NB4 (cell line): ENCODE data around the gene PAK6.

ENCODE experiments used
- DNase-seq: peaks from one replicate; pipeline ENCODE4 v3.0.0; 2010; ENCODE audit warnings: low read depth
- H3K4me3 ChIP-seq: one replicate; pipeline ENCODE4 v1.5.1; 2011; ENCODE audit warnings: mild to moderate bottlenecking, low read depth, low read length, moderate library complexity
- MYC ChIP-seq: IDR thresholded peaks from 2 replicates; pipeline ENCODE4 v1.6.1; 2011; ENCODE audit warnings: low read depth, low read length
- POLR2A ChIP-seq: IDR thresholded peaks from 2 replicates; pipeline ENCODE4 v1.6.1; 2011; ENCODE audit warnings: mild to moderate bottlenecking; ENCODE audit not compliant: insufficient read length; ENCODE audit errors: extremely low read depth
- TF ChIP-seq, protein P1 (sequence below): IDR thresholded peaks from 2 replicates; pipeline ENCODE4 v1.6.1; 2011; ENCODE audit warnings: low read depth, low read length
- TF ChIP-seq, protein P2 (sequence below): IDR thresholded peaks from one replicate; pipeline ENCODE4 v1.5.1; 2012; ENCODE audit warnings: low read depth, low read length

The PAK6 gene

DNA sequence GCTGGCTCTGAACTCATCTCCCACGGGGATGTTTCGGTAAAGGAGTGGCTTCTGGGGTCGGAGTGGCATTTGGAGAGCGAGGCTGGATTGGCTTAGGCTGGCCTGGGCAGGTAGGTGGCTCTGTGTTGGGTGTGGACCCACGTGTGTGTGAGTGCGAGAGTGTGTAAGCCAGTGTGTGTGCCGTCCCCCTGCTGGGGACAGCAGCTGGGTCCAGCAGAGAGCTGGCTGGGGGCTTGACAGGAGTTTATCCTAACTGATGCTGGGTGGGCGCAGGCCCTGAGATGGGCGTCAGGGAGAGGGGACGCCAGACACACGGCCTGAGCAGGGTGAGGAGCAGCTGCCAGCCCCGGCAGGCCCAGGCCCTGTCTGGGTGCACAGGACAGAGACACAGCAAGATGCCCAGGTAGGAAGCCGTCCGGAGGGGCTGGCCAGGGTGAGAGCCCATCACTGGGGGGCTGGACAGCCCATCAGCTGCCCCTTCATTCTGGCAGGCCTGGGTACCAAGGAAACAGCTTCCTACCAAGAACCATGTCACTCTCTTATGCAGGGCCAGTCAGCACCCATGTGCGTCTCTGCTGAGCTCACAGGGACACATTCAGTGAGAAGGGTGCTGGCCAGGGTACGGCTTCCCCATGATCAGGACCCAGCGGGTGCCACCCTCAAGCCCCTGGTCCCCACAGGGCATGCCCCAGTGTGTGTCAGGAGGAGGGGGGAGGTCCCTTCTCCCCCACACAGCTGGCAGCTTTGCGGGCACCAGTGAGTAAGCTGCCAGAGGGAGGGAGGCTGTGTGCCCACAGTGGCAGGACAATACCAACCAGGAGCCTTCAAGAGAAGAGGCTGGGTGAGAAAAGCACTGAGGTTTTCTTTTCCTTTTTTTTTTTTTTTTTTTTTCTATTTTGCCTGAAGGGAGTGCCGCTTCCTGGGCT lies 1.1 kb downstream of the PAK6 start:
- DNase-seq, result no peak
- TF ChIP-seq, protein P1, sequence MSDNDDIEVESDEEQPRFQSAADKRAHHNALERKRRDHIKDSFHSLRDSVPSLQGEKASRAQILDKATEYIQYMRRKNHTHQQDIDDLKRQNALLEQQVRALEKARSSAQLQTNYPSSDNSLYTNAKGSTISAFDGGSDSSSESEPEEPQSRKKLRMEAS, result no peak
- TF ChIP-seq MYC (no peak), POLR2A (no peak)
- TF ChIP-seq, protein P2, sequence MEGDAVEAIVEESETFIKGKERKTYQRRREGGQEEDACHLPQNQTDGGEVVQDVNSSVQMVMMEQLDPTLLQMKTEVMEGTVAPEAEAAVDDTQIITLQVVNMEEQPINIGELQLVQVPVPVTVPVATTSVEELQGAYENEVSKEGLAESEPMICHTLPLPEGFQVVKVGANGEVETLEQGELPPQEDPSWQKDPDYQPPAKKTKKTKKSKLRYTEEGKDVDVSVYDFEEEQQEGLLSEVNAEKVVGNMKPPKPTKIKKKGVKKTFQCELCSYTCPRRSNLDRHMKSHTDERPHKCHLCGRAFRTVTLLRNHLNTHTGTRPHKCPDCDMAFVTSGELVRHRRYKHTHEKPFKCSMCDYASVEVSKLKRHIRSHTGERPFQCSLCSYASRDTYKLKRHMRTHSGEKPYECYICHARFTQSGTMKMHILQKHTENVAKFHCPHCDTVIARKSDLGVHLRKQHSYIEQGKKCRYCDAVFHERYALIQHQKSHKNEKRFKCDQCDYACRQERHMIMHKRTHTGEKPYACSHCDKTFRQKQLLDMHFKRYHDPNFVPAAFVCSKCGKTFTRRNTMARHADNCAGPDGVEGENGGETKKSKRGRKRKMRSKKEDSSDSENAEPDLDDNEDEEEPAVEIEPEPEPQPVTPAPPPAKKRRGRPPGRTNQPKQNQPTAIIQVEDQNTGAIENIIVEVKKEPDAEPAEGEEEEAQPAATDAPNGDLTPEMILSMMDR, result no peak
- no peak overlapping the region for H3K4me3 ChIP-seq

DNA sequence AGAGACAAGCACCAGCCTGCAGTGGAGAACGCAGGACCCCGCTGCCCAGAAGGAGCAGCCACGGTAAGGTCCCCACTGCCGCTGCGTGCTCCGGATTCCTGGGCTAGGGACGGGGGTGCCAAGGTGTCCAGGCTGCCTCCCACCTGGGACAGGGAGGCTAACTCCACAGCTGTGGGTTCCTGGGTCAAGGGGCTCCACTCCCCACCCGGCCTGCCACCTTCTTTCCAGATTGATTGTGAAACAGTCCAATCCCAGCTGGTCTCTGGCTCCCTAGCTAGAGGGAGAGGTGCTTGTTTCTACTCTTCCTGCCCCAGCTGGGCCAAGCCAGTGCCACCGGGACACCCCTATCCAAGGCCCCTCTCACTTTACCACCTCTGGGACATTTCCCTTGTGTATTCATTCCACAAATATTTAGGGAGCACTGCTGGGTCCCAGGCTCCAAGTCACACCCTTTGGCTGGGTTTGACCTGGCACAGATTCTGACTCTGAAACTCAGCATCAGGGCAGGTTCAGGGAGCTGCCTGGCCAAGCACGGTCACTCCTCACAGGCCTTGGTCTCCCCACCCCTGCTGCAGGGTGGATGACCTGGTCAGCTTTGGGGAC lies 1.9 kb downstream of the PAK6 start:
- H3K4me3 ChIP-seq, result no peak overlapping the region
- no peak for DNase-seq
- no peak for TF ChIP-seq MYC
- TF ChIP-seq, protein P2, result no peak
- TF ChIP-seq, protein P1, result no peak
- no peak for TF ChIP-seq POLR2A

DNA sequence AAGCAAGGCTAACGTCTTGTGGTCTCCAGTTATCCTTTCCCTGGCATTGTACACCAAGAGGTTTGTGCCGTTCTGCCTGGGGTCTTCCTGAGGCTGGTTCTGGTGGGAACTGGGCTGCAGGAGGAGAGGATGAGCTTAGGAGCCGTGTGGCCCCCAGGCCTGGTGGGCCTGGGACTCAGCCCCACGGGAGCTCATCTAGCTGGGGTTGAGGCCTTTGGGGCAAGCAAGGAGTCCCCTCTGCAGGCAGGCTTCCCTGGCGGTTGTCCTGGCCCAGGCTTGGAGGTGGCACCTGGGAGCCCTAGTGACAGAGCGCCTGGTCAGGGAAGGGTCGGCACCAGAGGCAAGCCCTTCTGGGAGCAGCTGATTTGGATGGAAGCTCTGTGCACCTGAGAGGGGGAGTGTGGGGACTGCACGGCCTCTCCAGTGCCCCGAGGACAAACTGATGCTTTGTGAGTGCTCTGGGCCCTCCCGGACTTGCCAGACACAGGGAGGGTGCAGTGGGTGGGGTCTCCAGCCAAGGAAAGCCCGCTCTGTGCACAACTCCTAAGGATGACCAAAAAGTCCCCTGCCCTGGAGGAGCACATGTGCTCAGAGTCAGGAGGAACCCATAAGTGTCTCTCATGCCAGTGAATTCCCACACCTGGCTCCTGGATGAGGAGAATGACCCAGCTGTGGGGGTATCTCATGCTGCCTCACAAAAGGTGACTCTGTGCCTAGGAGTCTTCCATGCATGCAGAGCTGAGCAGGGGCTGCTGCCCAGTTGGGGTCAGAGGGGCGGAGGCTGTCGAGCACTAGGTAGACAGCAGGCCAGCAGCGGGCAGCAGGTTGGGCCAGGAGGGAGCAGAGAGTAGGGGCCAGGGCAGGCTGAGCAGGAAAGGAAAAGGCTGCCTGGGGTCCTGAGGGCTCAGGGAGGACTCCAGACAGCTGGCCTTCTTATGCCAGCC lies 2.7 kb downstream of the PAK6 start:
- no peak for TF ChIP-seq POLR2A
- TF ChIP-seq, protein P2, result no peak
- TF ChIP-seq MYC, result no peak
- TF ChIP-seq, protein P1, result no peak
- no peak overlapping the region for H3K4me3 ChIP-seq
- DNase-seq, result no peak

DNA sequence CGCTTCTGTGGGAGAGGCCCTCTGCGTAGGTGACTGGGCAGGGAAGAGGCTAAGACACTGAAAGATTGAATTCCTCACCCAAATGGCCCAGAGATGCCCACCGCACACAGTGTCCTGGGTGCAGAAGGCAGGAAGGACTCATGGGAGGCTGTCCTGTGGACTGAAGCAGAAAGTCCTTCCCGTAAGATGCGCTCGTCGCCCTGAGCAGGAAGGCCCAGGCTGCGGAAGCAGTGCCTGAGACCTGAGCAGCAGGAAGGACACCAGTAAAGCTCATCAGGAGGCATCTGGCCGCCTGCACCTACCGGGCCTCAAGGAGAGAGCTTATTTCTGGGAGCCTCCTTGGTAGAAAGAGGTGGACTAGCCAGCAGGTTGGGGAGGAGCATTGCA lies 3.3 kb downstream of the PAK6 start:
- no peak for DNase-seq
- TF ChIP-seq, protein P2, result no peak
- no peak for TF ChIP-seq MYC
- TF ChIP-seq, protein P1, result no peak
- TF ChIP-seq POLR2A, result no peak
- no peak overlapping the region for H3K4me3 ChIP-seq

DNA sequence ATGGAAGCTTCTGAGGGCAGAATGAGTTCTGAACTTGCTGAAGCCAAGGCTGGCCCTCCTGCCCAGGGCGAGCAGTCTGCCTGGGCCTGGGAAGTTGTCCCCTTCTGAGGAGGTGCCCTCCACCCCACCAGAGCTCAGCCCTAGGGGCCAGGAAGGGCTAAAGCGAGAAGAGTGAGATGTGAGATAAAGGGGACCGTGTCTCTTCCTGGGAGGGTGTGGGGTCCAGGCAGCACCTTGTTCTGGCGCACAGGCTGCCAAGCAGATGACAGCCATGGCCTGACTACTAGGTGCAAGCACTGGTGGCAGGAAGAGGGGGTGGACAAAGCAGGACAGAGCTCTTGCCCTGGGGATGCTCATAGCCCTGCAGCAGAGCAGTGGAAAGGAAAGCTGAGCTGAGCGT lies 3.7 kb downstream of the PAK6 start:
- DNase-seq, result no peak
- TF ChIP-seq MYC, result no peak
- TF ChIP-seq, protein P2, result no peak
- TF ChIP-seq POLR2A, result no peak

More for the DNA sequence above, 3.7 kb downstream of the PAK6 start:
- no peak overlapping the region for H3K4me3 ChIP-seq
